ENCODE measurements around the gene MARS1. TPM values are rescaled to one million over a fixed set of nuclear protein-coding genes. Genes with fewer than 3 reads are reported as not detected.

The MARS1 gene
- total and polyA plus RNA-seq, 2 donors: 55.1 to 59.9 TPM

Small RNA genes within 50 kb of the gene (small RNA-seq; reads per million reads assigned to genes)
- gene MIR616: not detected

Other genes starting within 250 kb of the MARS1 start
- 13.5 TPM for gene STAC3, start 236.9 kb upstream of the MARS1 start, total RNA-seq
- gene STAC3, start 236.9 kb upstream of the MARS1 start, polyA plus RNA-seq: 1.1 TPM
- 37.0 TPM for gene R3HDM2, start 57.0 kb upstream of the MARS1 start, total RNA-seq
- gene R3HDM2, start 57.0 kb upstream of the MARS1 start, polyA plus RNA-seq: 28.0 TPM
- gene INHBC, start 53.3 kb upstream of the MARS1 start, total RNA-seq: not detected
- 0.05 TPM for gene INHBC, start 53.3 kb upstream of the MARS1 start, polyA plus RNA-seq
- not detected for gene INHBE, start 32.8 kb upstream of the MARS1 start, total RNA-seq
- 0.09 TPM for gene INHBE, start 32.8 kb upstream of the MARS1 start, polyA plus RNA-seq
- gene GLI1, start 28.3 kb upstream of the MARS1 start, total RNA-seq: 11.5 TPM
- 11.5 TPM for gene GLI1, start 28.3 kb upstream of the MARS1 start, polyA plus RNA-seq
- 2.9 TPM for gene ARHGAP9, start 8.2 kb upstream of the MARS1 start, total RNA-seq
- 5.2 TPM for gene ARHGAP9, start 8.2 kb upstream of the MARS1 start, polyA plus RNA-seq
- 15.4 TPM for gene DDIT3, start 32.4 kb downstream of the MARS1 start, total RNA-seq
- gene DDIT3, start 32.4 kb downstream of the MARS1 start, polyA plus RNA-seq: 58.0 TPM
- gene MBD6, start 34.8 kb downstream of the MARS1 start, total RNA-seq: 9.6 TPM
- 31.1 TPM for gene MBD6, start 34.8 kb downstream of the MARS1 start, polyA plus RNA-seq
- gene DCTN2, start 59.1 kb downstream of the MARS1 start, total RNA-seq: 70.8 TPM
- 195 TPM for gene DCTN2, start 59.1 kb downstream of the MARS1 start, polyA plus RNA-seq
- 1.5 TPM for gene KIF5A, start 62.0 kb downstream of the MARS1 start, total RNA-seq
- 1.3 TPM for gene KIF5A, start 62.0 kb downstream of the MARS1 start, polyA plus RNA-seq
- gene PIP4K2C, start 103.1 kb downstream of the MARS1 start, total RNA-seq: 9.5 TPM
- 26.8 TPM for gene PIP4K2C, start 103.1 kb downstream of the MARS1 start, polyA plus RNA-seq
- 29.8 TPM for gene DTX3, start 116.8 kb downstream of the MARS1 start, total RNA-seq
- gene DTX3, start 116.8 kb downstream of the MARS1 start, polyA plus RNA-seq: 64.3 TPM
- 64.1 TPM for gene ARHGEF25, start 123.4 kb downstream of the MARS1 start, total RNA-seq
- gene ARHGEF25, start 123.4 kb downstream of the MARS1 start, polyA plus RNA-seq: 158 TPM
- 3.6 TPM for gene B4GALNT1, start 145.1 kb downstream of the MARS1 start, total RNA-seq
- gene B4GALNT1, start 145.1 kb downstream of the MARS1 start, polyA plus RNA-seq: 2.7 TPM
- gene OS9, start 206.1 kb downstream of the MARS1 start, total RNA-seq: 137 TPM
- gene OS9, start 206.1 kb downstream of the MARS1 start, polyA plus RNA-seq: 257 TPM